ENCODE data around the gene IPO5. TPM values are rescaled to one million over a fixed set of nuclear protein-coding genes. Genes with fewer than 3 reads are reported as not detected.

IPO5 gene
- total RNA-seq, 1 donor from 2014 or later: 727 TPM

GRCh38 chr13:97935071-97935470 is 18.4 kb upstream of the IPO5 start:
- Histone ChIP-seq H3K36me3 (no peaks in the 10 kb centered on the region), H3K27ac (no peak overlapping the region), H3K79me2 (ENCODE audit: low read depth) (no peaks in the 10 kb centered on the region), H3K4me1 (peaks cover 10% of the 10 kb centered on the region), H3K9me3 (ENCODE audit: low read depth) (no peaks in the 10 kb centered on the region), H3K9ac (no peak overlapping the region), H3F3A (ENCODE audit: low read depth) (no peaks in the 10 kb centered on the region), H4K20me1 (ENCODE audit: low read depth) (no peaks in the 10 kb centered on the region), H2AFZ (replicated peaks) (no peak overlapping the region), H3K27me3 (no peaks in the 10 kb centered on the region), H3K4me2 (peak overlapping the region; percentile 19), H3K4me3 (no peak overlapping the region)
- H3K36me3 Mint-ChIP-seq: no peaks in the 10 kb centered on the region
- H3K4me1 Mint-ChIP-seq: peaks cover 21% of the 10 kb centered on the region
- no peak overlapping the region for H3K27ac Mint-ChIP-seq
- DNase-seq (ENCODE audit: low spot score): no peak
- TF ChIP-seq EZH2 (IDR thresholded peaks at IDR 0.05): no peak
- TF ChIP-seq CTCF (IDR thresholded peaks at IDR 0.05): no peak
- no peak for TF ChIP-seq EZH2phosphoT487 (IDR thresholded peaks at IDR 0.05)
- no peak overlapping the region for H3K4me3 Mint-ChIP-seq
- H3K9me3 Mint-ChIP-seq: no peaks in the 10 kb centered on the region
- peaks cover 2% of the 10 kb centered on the region for H3K27me3 Mint-ChIP-seq (ENCODE audit: insufficient read depth, low read depth)

- H4K20me1 ChIP-seq (ENCODE audit: low read depth): no peaks in the 10 kb centered on the region
- H3K27me3 ChIP-seq: no peaks in the 10 kb centered on the region
- H3K27ac ChIP-seq: no peak overlapping the region
- peaks cover 10% of the 10 kb centered on the region for H3K4me1 ChIP-seq
- H3K9me3 Mint-ChIP-seq: no peaks in the 10 kb centered on the region
- TF ChIP-seq EZH2 (IDR thresholded peaks at IDR 0.05) (no peak), CTCF (IDR thresholded peaks at IDR 0.05) (no peak), EZH2phosphoT487 (IDR thresholded peaks at IDR 0.05) (no peak)
- no peaks in the 10 kb centered on the region for H3K36me3 Mint-ChIP-seq
- no peak overlapping the region for H3K9ac ChIP-seq
- H3K36me3 ChIP-seq: no peaks in the 10 kb centered on the region
- no peak overlapping the region for H3K4me2 ChIP-seq
- peaks cover 21% of the 10 kb centered on the region for H3K4me1 Mint-ChIP-seq
- no peaks in the 10 kb centered on the region for H3K79me2 ChIP-seq (ENCODE audit: low read depth)
- no peak overlapping the region for H3K27ac Mint-ChIP-seq
- H3K4me3 Mint-ChIP-seq: no peak overlapping the region
- H3K4me3 ChIP-seq: no peak overlapping the region
- H3F3A ChIP-seq (ENCODE audit: low read depth): no peaks in the 10 kb centered on the region
- no peak for DNase-seq (ENCODE audit: low spot score)
- H3K27me3 Mint-ChIP-seq (ENCODE audit: insufficient read depth, low read depth): peaks cover 2% of the 10 kb centered on the region
- H3K9me3 ChIP-seq (ENCODE audit: low read depth): no peaks in the 10 kb centered on the region
- no peak overlapping the region for H2AFZ ChIP-seq (replicated peaks)
These were observed 17.4 kb upstream of the IPO5 start for GRCh38 chr13:97936036-97936435.

DNA sequence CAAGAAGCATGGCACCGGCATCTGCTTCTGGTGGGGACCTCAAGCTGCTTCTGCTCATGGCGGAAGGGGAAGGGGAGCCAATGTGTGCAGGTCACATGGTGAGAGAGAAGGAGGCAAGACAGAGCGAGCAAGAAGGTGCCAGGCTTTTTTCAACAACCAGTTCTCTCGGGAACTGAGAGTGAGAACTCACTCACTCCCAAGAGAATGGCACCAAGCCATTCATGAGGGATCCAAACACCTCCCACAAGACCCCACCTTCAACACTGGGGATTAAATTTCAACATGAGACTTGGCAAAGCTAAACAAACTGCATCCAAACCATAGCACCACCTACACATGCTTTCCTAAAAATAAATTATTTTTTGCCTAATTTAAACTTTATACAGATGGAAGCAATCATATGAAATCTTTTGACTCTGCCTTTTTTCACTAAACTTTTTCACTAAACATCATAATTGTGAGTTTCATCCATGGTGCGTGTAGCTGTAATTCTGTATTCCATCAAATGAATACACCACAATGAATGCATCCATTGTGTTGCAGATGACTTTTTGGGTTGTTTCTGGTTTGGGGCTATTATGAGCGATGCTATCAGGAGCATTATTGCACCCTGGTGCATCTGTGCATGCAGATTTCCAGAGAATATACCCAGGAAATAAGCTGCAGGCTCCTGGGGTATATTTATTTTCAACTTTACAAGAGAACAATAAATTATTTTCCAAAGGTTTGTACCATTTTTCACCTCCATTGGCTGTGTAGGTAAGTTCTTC is 14.6 kb upstream of the IPO5 start:
- Histone ChIP-seq H3K4me1 (peaks cover 10% of the 10 kb centered on the region), H4K20me1 (ENCODE audit: low read depth) (no peaks in the 10 kb centered on the region), H3F3A (ENCODE audit: low read depth) (no peaks in the 10 kb centered on the region), H3K27ac (no peak overlapping the region), H3K79me2 (ENCODE audit: low read depth) (no peaks in the 10 kb centered on the region), H3K4me3 (no peak overlapping the region), H3K9me3 (ENCODE audit: low read depth) (no peaks in the 10 kb centered on the region), H2AFZ (replicated peaks) (peak overlapping the region; percentile 17), H3K4me2 (no peak overlapping the region), H3K36me3 (no peaks in the 10 kb centered on the region), H3K9ac (no peak overlapping the region), H3K27me3 (no peaks in the 10 kb centered on the region)
- Mint-ChIP-seq H3K4me1 (peaks cover 13% of the 10 kb centered on the region), H3K4me3 (no peak overlapping the region), H3K27ac (no peak overlapping the region), H3K36me3 (no peaks in the 10 kb centered on the region), H3K27me3 (ENCODE audit: insufficient read depth, low read depth) (peaks cover 2% of the 10 kb centered on the region), H3K9me3 (no peaks in the 10 kb centered on the region)
- TF ChIP-seq EZH2 (IDR thresholded peaks at IDR 0.05) (no peak), EZH2phosphoT487 (IDR thresholded peaks at IDR 0.05) (no peak), CTCF (IDR thresholded peaks at IDR 0.05) (no peak)
- no peak for DNase-seq (ENCODE audit: low spot score)

Measured in neural progenitor cell (in vitro differentiated cells).